HEK293 (cell line): ENCODE results near the gene DCANP1.

ENCODE experiments used
- CTCF ChIA-PET: fragments of 350-600 bp; formaldehyde crosslinking; extraction: SDS; loops from one replicate; lab custom pipeline; 2021; ENCODE audit warnings: antibody characterized with exemption; lab: Yijun Ruan, JAX
- POLR2A ChIA-PET: fragments of 300-600 bp; formaldehyde crosslinking; extraction: SDS; loops from one replicate; lab custom pipeline; 2020; ENCODE audit warnings: antibody characterized with exemption, inconsistent platforms; lab: Yijun Ruan, JAX
- H3K27ac ChIP-seq: fragments of 200-500 bp; sonication (Bioruptor generic); 2 replicates; pipeline ENCODE4 v1.5.1; 2014; ENCODE audit warnings: low read depth, low read length, control low read depth, inconsistent platforms; ENCODE audit errors: extremely low read depth
- H3K36me3 ChIP-seq, 2 experiments: fragments of 200-500 bp in 1 of 2; sonication (Bioruptor generic) in 1 of 2; 1 replicate in 1 of 2; 2 replicates in 1 of 2; pipeline ENCODE4 v1.5.1; 2014 to 2017; ENCODE audit warnings: inconsistent platforms in 2 of 2, low read length in 2 of 2; ENCODE audit not compliant: control insufficient read depth in 2 of 2, insufficient read depth in 1 of 2
- H3K4me1 ChIP-seq: fragments of 200-500 bp; sonication (Bioruptor generic); 2 replicates; pipeline ENCODE4 v1.5.1; 2014; ENCODE audit warnings: mild to moderate bottlenecking, low read length, inconsistent platforms; ENCODE audit not compliant: control insufficient read depth, insufficient read depth
- H3K4me3 ChIP-seq: 2 replicates; pipeline ENCODE4 v1.5.1; 2011; ENCODE audit warnings: low read depth, mild to moderate bottlenecking, control low read depth, low read length, moderate library complexity
- H3K9me3 ChIP-seq: fragments of 200-500 bp; sonication (Bioruptor generic); 2 replicates; pipeline ENCODE4 v1.5.1; 2014; ENCODE audit warnings: low read depth, low read length, inconsistent platforms; ENCODE audit not compliant: control insufficient read depth, insufficient read depth
- KLF1 ChIP-seq: fragments of 450-650 bp; formaldehyde crosslinking; IDR thresholded peaks from 2 replicates; pipeline ENCODE4 v1.5.1; 2016; ENCODE audit warnings: missing biosample characterization, missing genetic modification characterization
- KLF16 ChIP-seq: fragments of 450-650 bp; formaldehyde crosslinking; IDR thresholded peaks from 2 replicates; pipeline ENCODE4 v1.5.1; 2017; ENCODE audit warnings: missing biosample characterization, missing genetic modification characterization
- MEIS1 ChIP-seq: sonication (generic); formaldehyde crosslinking; IDR thresholded peaks from 2 replicates; pipeline ENCODE4 v1.8.1; 2022; ENCODE audit warnings: missing genetic modification reagents, mild to moderate bottlenecking, borderline replicate concordance
- MZF1 ChIP-seq: fragments of 450-650 bp; formaldehyde crosslinking; IDR thresholded peaks from 2 replicates; pipeline ENCODE4 v1.5.1; 2017; ENCODE audit warnings: missing biosample characterization, missing genetic modification characterization, borderline replicate concordance
- ZBTB21 ChIP-seq: fragments of 450-650 bp; formaldehyde crosslinking; IDR thresholded peaks from 2 replicates; pipeline ENCODE4 v1.5.1; 2017; ENCODE audit warnings: missing biosample characterization, missing genetic modification characterization
- ZFP41 ChIP-seq: fragments of 450-650 bp; formaldehyde crosslinking; IDR thresholded peaks from 2 replicates; pipeline ENCODE4 v1.5.1; 2016; ENCODE audit warnings: missing biosample characterization, missing genetic modification characterization, borderline replicate concordance
- ZNF202 ChIP-seq: fragments of 450-650 bp; formaldehyde crosslinking; IDR thresholded peaks from 2 replicates; pipeline ENCODE4 v1.5.1; 2016; ENCODE audit warnings: missing biosample characterization, missing genetic modification characterization, borderline replicate concordance
- ZNF214 ChIP-seq: fragments of 450-650 bp; formaldehyde crosslinking; IDR thresholded peaks from 2 replicates; pipeline ENCODE4 v1.5.1; 2017; ENCODE audit warnings: missing biosample characterization, mild to moderate bottlenecking, missing genetic modification characterization, borderline replicate concordance
- ZNF24 ChIP-seq: fragments of 450-650 bp; formaldehyde crosslinking; IDR thresholded peaks from 2 replicates; pipeline ENCODE4 v1.5.1; 2016; ENCODE audit warnings: missing biosample characterization, missing genetic modification characterization
- ZNF416 ChIP-seq: fragments of 450-650 bp; formaldehyde crosslinking; IDR thresholded peaks from 2 replicates; pipeline ENCODE4 v1.5.1; 2016; ENCODE audit warnings: missing biosample characterization, missing genetic modification characterization
- ZNF423 ChIP-seq: fragments of 450-650 bp; formaldehyde crosslinking; IDR thresholded peaks from 2 replicates; pipeline ENCODE4 v1.5.1; 2016; ENCODE audit warnings: missing biosample characterization, missing genetic modification characterization
- ZNF560 ChIP-seq: fragments of 450-650 bp; formaldehyde crosslinking; IDR thresholded peaks from 2 replicates; pipeline ENCODE4 v1.5.1; 2017; ENCODE audit warnings: missing biosample characterization, missing genetic modification characterization, borderline replicate concordance
- ZNF571 ChIP-seq: fragments of 450-650 bp; formaldehyde crosslinking; IDR thresholded peaks from 2 replicates; pipeline ENCODE4 v1.5.0; 2017; ENCODE audit warnings: missing biosample characterization, missing genetic modification characterization
- ZNF623 ChIP-seq: fragments of 450-650 bp; formaldehyde crosslinking; IDR thresholded peaks from 2 replicates; pipeline ENCODE4 v1.5.1; 2016; ENCODE audit warnings: missing biosample characterization, missing genetic modification characterization
- ZNF626 ChIP-seq: fragments of 450-650 bp; sonication (Bioruptor Pico); formaldehyde crosslinking; IDR thresholded peaks from 2 replicates; pipeline ENCODE4 v1.5.1; 2018; ENCODE audit warnings: missing biosample characterization, missing genetic modification characterization, inconsistent platforms
- ZNF629 ChIP-seq: fragments of 450-650 bp; formaldehyde crosslinking; IDR thresholded peaks from 2 replicates; pipeline ENCODE4 v1.5.1; 2017; ENCODE audit warnings: missing biosample characterization, missing genetic modification characterization
- TF ChIP-seq, protein P1 (sequence below): fragments of 450-650 bp; formaldehyde crosslinking; IDR thresholded peaks from 2 replicates; pipeline ENCODE4 v1.5.1; 2016; ENCODE audit warnings: missing biosample characterization, missing genetic modification characterization
- TF ChIP-seq, protein P2 (sequence below): fragments of 450-650 bp; formaldehyde crosslinking; IDR thresholded peaks from 2 replicates; pipeline ENCODE4 v1.5.1; 2016; ENCODE audit warnings: missing biosample characterization, missing genetic modification characterization, borderline replicate concordance

The DCANP1 gene

DNA sequence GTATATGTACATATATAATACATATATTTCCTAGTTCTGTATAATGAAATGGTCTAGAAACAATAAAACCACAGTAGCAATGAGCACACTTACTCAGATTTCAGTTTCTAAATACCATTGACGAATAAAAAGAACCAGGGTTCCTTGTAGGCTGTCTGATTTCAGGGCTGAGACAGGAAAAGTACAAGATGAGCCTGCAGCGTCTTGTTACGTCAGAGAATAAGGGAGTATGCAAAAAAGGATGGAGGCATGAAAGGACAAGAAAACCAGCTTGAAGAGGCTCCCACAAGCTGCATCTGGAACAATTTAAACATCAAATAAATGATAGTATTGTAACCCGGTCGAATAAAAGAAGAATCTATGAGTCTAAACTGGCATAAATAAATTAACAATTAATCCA is 22.8 kb upstream of the DCANP1 start:
- CTCF ChIA-PET = interaction anchor here (0.6 to 3.4 kb wide), 7 partner anchors 9 to 111 kb away, joined by 3 to 41 read pairs (median 6); no protein-coding TSS in a partner anchor
- no peak overlapping the region for H3K4me3 ChIP-seq
- no peak overlapping the region for H3K27ac ChIP-seq
- no peak for TF ChIP-seq ZNF202 (tag by site-specific recombination)
- no peak for TF ChIP-seq ZNF416 (tag by site-specific recombination)
- TF ChIP-seq, protein P1, sequence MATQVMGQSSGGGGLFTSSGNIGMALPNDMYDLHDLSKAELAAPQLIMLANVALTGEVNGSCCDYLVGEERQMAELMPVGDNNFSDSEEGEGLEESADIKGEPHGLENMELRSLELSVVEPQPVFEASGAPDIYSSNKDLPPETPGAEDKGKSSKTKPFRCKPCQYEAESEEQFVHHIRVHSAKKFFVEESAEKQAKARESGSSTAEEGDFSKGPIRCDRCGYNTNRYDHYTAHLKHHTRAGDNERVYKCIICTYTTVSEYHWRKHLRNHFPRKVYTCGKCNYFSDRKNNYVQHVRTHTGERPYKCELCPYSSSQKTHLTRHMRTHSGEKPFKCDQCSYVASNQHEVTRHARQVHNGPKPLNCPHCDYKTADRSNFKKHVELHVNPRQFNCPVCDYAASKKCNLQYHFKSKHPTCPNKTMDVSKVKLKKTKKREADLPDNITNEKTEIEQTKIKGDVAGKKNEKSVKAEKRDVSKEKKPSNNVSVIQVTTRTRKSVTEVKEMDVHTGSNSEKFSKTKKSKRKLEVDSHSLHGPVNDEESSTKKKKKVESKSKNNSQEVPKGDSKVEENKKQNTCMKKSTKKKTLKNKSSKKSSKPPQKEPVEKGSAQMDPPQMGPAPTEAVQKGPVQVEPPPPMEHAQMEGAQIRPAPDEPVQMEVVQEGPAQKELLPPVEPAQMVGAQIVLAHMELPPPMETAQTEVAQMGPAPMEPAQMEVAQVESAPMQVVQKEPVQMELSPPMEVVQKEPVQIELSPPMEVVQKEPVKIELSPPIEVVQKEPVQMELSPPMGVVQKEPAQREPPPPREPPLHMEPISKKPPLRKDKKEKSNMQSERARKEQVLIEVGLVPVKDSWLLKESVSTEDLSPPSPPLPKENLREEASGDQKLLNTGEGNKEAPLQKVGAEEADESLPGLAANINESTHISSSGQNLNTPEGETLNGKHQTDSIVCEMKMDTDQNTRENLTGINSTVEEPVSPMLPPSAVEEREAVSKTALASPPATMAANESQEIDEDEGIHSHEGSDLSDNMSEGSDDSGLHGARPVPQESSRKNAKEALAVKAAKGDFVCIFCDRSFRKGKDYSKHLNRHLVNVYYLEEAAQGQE = no peak
- TF ChIP-seq KLF1 (tag by site-specific recombination) = no peak
- no peak for TF ChIP-seq ZNF571 (tag by site-specific recombination)
- TF ChIP-seq ZFP41 = no peak
- TF ChIP-seq ZNF24 (tag by site-specific recombination) = no peak
- no peak for TF ChIP-seq ZNF629
- TF ChIP-seq ZBTB21 (tag by site-specific recombination) = no peak
- TF ChIP-seq, protein P2, sequence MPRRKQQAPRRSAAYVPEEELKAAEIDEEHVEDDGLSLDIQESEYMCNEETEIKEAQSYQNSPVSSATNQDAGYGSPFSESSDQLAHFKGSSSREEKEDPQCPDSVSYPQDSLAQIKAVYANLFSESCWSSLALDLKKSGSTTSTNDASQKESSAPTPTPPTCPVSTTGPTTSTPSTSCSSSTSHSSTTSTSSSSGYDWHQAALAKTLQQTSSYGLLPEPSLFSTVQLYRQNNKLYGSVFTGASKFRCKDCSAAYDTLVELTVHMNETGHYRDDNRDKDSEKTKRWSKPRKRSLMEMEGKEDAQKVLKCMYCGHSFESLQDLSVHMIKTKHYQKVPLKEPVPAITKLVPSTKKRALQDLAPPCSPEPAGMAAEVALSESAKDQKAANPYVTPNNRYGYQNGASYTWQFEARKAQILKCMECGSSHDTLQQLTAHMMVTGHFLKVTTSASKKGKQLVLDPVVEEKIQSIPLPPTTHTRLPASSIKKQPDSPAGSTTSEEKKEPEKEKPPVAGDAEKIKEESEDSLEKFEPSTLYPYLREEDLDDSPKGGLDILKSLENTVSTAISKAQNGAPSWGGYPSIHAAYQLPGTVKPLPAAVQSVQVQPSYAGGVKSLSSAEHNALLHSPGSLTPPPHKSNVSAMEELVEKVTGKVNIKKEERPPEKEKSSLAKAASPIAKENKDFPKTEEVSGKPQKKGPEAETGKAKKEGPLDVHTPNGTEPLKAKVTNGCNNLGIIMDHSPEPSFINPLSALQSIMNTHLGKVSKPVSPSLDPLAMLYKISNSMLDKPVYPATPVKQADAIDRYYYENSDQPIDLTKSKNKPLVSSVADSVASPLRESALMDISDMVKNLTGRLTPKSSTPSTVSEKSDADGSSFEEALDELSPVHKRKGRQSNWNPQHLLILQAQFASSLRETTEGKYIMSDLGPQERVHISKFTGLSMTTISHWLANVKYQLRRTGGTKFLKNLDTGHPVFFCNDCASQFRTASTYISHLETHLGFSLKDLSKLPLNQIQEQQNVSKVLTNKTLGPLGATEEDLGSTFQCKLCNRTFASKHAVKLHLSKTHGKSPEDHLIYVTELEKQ (tag by site-specific recombination) = no peak
- TF ChIP-seq MZF1 (tag by site-specific recombination) = no peak
- TF ChIP-seq MEIS1 (CRISPR knock-in tag) = no peak
- TF ChIP-seq ZNF623 = no peak
- no peak for TF ChIP-seq ZNF214 (tag by site-specific recombination)
- no peak for TF ChIP-seq ZNF626 (tag by site-specific recombination)
- TF ChIP-seq KLF16 (tag by site-specific recombination) = no peak
- no peak for TF ChIP-seq ZNF423 (tag by site-specific recombination)
- POLR2A ChIA-PET = no interaction called here
- H3K4me1 ChIP-seq = no peaks in the 10 kb centered on the region
- no peaks in the 10 kb centered on the region for H3K36me3 ChIP-seq
- no peaks in the 10 kb centered on the region for H3K9me3 ChIP-seq

DNA sequence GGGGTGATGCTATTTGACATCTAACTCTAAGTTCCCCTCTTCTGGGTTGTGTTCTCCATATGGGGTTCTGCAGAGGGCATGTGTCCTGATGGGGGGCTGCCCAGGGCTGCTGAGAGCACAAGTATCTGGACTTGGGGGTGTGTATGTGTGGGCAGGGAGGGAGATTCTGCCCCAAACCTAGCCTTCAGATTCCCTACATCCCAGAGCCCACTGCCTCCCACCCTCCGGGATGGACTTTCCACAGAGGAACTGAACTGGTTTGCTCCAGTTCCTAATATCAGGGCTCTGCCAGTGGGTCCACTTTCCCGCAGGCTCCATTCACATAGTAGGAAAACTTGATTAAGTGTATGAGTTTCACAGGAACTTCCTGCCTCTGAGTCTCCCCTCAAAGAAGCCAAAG is 21.4 kb upstream of the DCANP1 start:
- no peaks in the 10 kb centered on the region for H3K36me3 ChIP-seq
- H3K27ac ChIP-seq = no peak overlapping the region
- ChIA-PET POLR2A (interaction anchor here (0.5 kb wide), 1 partner anchor 1507 kb away, joined by 3 read pairs; no protein-coding TSS in a partner anchor), CTCF (interaction anchor here (0.9 to 14.5 kb wide), 7 partner anchors 10 to 102 kb away, joined by 3 to 853 read pairs (median 41); no protein-coding TSS in a partner anchor)
- no peak overlapping the region for H3K4me3 ChIP-seq
- no peaks in the 10 kb centered on the region for H3K4me1 ChIP-seq
- TF ChIP-seq ZNF560 (tag by site-specific recombination) = no peak
- no peaks in the 10 kb centered on the region for H3K9me3 ChIP-seq
